D721Med (cell line): ENCODE results near the gene ARFGAP1.

Experiments
- DNase-seq: peaks from one replicate; pipeline ENCODE4 v3.0.0; 2011; ENCODE audit warnings: low spot score; ENCODE audit not compliant: insufficient read length
- FAIRE-seq: peaks from 2 replicates; lab custom pipeline; 2011; peaks lifted over from hg19 to GRCh38; lab: Jason Lieb, UNC
- TF ChIP-seq, protein P1 (sequence below): IDR thresholded peaks from 2 replicates; pipeline ENCODE4 v1.5.1; 2012; ENCODE audit warnings: mild to moderate bottlenecking, control low read depth; ENCODE audit not compliant: insufficient read depth; ENCODE audit errors: missing control alignments

The ARFGAP1 gene

DNA sequence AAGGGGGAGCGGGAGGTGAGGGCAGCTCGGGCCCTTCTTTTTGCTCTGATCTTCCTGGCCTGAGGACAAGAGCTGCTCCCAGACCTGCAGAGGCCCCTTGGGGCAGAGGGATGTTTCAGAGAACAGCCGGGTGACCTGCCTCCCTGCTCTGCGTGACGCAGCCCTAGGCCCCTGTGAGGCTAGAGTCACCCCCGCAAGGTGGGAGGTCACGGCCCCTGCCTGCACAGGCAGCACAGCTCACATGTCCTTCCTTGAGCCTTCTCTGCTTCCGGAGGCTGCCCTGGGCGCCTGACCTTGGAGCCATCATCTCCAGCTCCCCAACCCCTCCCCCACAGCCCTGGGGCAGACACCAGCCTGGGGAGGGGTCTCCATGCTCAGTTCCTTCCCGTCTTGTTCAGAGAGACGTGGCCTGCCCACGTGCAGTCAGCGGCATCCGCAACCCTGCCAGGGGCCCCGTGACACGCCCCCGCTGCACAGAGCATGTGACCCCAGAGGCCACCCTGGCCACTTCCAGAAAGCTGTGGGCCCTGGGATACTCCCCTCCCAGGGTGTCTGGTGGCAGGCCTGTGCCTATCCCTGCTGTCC, 37.1 kb upstream of the ARFGAP1 start, which contains the start of gene BIRC7:
Gene BIRC7, plus strand, starts transcription at position 507 of the 585 bp plus-strand sequence. CDS start 192 bp downstream, outside the sequence.
- DNase-seq (no peak), FAIRE-seq (no peak)
- TF ChIP-seq, protein P1, sequence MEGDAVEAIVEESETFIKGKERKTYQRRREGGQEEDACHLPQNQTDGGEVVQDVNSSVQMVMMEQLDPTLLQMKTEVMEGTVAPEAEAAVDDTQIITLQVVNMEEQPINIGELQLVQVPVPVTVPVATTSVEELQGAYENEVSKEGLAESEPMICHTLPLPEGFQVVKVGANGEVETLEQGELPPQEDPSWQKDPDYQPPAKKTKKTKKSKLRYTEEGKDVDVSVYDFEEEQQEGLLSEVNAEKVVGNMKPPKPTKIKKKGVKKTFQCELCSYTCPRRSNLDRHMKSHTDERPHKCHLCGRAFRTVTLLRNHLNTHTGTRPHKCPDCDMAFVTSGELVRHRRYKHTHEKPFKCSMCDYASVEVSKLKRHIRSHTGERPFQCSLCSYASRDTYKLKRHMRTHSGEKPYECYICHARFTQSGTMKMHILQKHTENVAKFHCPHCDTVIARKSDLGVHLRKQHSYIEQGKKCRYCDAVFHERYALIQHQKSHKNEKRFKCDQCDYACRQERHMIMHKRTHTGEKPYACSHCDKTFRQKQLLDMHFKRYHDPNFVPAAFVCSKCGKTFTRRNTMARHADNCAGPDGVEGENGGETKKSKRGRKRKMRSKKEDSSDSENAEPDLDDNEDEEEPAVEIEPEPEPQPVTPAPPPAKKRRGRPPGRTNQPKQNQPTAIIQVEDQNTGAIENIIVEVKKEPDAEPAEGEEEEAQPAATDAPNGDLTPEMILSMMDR = no peak

DNA sequence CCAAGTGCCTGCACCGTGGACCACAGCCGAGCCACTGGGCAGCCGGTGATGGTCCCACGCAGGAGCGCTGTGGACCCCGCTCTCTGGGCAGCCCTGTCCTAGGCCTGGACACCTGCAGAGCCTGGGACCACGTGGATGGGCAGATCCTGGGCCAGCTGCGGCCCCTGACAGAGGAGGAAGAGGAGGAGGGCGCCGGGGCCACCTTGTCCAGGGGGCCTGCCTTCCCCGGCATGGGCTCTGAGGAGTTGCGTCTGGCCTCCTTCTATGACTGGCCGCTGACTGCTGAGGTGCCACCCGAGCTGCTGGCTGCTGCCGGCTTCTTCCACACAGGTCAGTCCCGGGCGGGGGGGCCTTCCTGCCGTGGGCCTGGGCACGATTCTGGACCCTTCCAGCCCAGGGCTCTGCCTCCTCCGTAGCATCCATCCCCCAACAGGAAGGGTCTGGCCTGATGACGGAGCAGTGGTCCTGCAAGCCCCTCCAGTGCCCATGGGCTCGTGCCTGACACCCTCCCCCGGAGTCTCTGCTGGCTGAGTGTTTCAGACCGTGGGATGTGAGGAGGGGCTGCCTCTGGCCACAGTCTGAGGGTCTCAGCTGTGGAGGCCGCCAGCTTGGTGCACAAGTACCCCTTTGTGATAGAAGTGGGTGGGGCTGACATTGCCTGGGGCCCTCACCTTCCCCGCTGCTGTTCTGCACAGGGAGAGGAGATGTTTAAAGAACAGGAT, 36.3 kb upstream of the ARFGAP1 start:
- no peak for FAIRE-seq

GRCh38 chr20:63238031-63238430, 34.6 kb upstream of the ARFGAP1 start:
- FAIRE-seq (no peak), DNase-seq (no peak)
- TF ChIP-seq, protein P1 = no peak

More for the DNA sequence above, 36.3 kb upstream of the ARFGAP1 start:
- no peak for DNase-seq
- TF ChIP-seq, protein P1 = no peak

- TF ChIP-seq, protein P1 = no peak
- FAIRE-seq = no peak
- no peak for DNase-seq
These were observed 34.0 kb upstream of the ARFGAP1 start for GRCh38 chr20:63238514-63239125.

DNA sequence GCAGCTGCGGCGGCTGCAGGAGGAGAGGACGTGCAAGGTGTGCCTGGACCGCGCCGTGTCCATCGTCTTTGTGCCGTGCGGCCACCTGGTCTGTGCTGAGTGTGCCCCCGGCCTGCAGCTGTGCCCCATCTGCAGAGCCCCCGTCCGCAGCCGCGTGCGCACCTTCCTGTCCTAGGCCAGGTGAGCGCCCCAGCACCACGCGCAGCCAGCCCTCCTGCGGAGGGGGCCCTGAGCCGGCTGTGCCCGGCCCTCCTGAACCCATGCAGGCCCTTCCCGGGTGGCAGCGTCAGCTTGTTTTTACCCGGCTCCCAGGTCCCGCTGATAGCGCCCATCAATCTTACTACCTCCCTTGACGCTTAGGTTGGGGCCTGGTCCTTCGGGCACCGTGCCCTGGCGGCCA, 33.2 kb upstream of the ARFGAP1 start:
- no peak for DNase-seq
- TF ChIP-seq, protein P1 = no peak
- FAIRE-seq = no peak

DNA sequence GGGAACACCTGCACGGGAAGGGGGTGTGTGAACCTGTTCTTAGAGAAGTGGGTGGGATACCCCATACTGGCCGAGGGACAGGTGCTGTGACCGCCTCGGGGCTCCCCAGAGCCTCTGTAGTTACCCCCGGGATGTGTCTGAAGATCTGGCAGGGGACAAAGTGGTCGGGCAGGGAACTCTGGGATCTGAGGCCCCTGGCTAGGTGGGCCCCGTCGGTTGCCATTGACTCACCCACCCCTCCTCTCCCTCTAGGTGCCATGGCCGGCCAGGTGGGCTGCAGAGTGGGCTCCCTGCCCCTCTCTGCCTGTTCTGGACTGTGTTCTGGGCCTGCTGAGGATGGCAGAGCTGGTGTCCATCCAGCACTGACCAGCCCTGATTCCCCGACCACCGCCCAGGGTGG, 32.6 kb upstream of the ARFGAP1 start:
- FAIRE-seq = no peak
- TF ChIP-seq, protein P1 = no peak
- DNase-seq = no peak
